ENCODE results near the gene SLC39A13.

Gene SLC39A13

DNA sequence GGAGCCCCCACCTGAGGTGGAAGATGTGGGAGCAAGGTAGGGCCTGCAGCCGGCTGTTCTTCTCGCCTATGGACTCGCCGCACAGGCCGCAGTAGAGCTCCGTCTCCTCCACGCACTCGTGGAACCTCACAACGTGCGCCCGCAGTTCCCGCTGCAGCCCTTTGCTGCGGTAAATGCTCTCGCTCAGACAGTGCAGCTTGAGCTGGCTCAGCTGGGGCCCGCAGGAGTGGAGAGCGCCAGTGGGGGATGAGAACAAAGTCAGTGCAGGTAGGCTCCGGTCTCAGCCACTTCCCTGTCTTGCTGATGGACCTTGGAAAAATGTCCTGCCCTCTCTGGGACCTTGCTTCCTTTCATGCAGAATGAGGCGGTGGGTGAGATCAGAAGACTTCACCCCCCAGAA lies 30.3 kb downstream of the SLC39A13 start:
- Histone ChIP-seq H2AFZ (ENCODE audit: low read length) (no peak overlapping the region), H3K4me1 (ENCODE audit: low read length) (no peaks in the 10 kb centered on the region), H3K27ac (ENCODE audit: low read length) (no peak overlapping the region), H4K20me1 (ENCODE audit: insufficient read depth, low read length) (no peaks in the 10 kb centered on the region), H3K36me3 (replicated peaks; ENCODE audit: insufficient read depth, low read length) (no peaks in the 10 kb centered on the region), H3K27me3 (replicated peaks; ENCODE audit: insufficient read depth, low read length) (no peaks in the 10 kb centered on the region), H3K79me2 (ENCODE audit: low read length) (no peaks in the 10 kb centered on the region), H3F3A (ENCODE audit: insufficient read depth, low read length) (no peaks in the 10 kb centered on the region), H3K9me3 (replicated peaks; ENCODE audit: insufficient read depth, low read length) (no peaks in the 10 kb centered on the region), H3K9ac (ENCODE audit: low read length) (no peak overlapping the region), H3K9me2 (replicated peaks; ENCODE audit: insufficient read depth, low read length) (no peaks in the 10 kb centered on the region), H3K4me3 (ENCODE audit: low read length) (no peak overlapping the region), H3K4me2 (ENCODE audit: low read depth, low read length) (no peak overlapping the region)
- TF ChIP-seq, protein P1, sequence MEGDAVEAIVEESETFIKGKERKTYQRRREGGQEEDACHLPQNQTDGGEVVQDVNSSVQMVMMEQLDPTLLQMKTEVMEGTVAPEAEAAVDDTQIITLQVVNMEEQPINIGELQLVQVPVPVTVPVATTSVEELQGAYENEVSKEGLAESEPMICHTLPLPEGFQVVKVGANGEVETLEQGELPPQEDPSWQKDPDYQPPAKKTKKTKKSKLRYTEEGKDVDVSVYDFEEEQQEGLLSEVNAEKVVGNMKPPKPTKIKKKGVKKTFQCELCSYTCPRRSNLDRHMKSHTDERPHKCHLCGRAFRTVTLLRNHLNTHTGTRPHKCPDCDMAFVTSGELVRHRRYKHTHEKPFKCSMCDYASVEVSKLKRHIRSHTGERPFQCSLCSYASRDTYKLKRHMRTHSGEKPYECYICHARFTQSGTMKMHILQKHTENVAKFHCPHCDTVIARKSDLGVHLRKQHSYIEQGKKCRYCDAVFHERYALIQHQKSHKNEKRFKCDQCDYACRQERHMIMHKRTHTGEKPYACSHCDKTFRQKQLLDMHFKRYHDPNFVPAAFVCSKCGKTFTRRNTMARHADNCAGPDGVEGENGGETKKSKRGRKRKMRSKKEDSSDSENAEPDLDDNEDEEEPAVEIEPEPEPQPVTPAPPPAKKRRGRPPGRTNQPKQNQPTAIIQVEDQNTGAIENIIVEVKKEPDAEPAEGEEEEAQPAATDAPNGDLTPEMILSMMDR (IDR thresholded peaks at IDR 0.05; ENCODE audit: low read length): no peak
- TF ChIP-seq EZH2phosphoT487 (IDR thresholded peaks at IDR 0.05; ENCODE audit: low read length): no peak
- no peak for TF ChIP-seq EZH2 (optimal IDR thresholded peaks at IDR 0.05; ENCODE audit: low read depth, low read length)
- no peak for DNase-seq

DNA sequence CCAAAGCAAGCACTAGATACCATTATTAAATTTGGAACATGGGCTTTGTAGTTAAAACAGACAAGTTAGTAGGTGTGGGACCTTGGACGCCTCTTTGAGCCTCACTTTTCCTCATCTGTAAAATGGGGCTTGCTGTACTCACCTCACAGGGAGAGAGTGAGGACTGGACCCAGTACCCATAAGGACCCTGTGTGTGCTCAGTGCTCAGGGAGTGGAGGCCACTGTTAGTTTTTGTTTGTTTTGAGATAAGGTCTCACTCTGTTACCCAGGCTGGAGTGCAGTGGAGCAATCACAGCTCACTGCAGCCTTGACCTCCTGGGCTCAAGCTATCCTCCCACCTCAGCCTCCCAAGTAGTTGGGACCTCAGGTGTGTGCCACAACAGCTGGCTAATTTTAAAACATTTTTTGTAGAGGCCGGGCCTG lies 31.7 kb downstream of the SLC39A13 start:
- no peak for TF ChIP-seq EZH2 (optimal IDR thresholded peaks at IDR 0.05; ENCODE audit: low read depth, low read length)
- TF ChIP-seq, protein P1 (IDR thresholded peaks at IDR 0.05; ENCODE audit: low read length): no peak
- no peak for TF ChIP-seq EZH2phosphoT487 (IDR thresholded peaks at IDR 0.05; ENCODE audit: low read length)
- no peaks in the 10 kb centered on the region for H3K27me3 ChIP-seq (replicated peaks; ENCODE audit: insufficient read depth, low read length)
- no peak overlapping the region for H3K27ac ChIP-seq (ENCODE audit: low read length)
- H3K79me2 ChIP-seq (ENCODE audit: low read length): no peaks in the 10 kb centered on the region
- no peaks in the 10 kb centered on the region for H3K9me3 ChIP-seq (replicated peaks; ENCODE audit: insufficient read depth, low read length)
- H3K4me2 ChIP-seq (ENCODE audit: low read depth, low read length): no peak overlapping the region
- no peaks in the 10 kb centered on the region for H3K4me1 ChIP-seq (ENCODE audit: low read length)
- H4K20me1 ChIP-seq (ENCODE audit: insufficient read depth, low read length): no peaks in the 10 kb centered on the region
- H3K9me2 ChIP-seq (replicated peaks; ENCODE audit: insufficient read depth, low read length): no peaks in the 10 kb centered on the region
- no peaks in the 10 kb centered on the region for H3F3A ChIP-seq (ENCODE audit: insufficient read depth, low read length)
- H3K9ac ChIP-seq (ENCODE audit: low read length): no peak overlapping the region
- no peaks in the 10 kb centered on the region for H3K36me3 ChIP-seq (replicated peaks; ENCODE audit: insufficient read depth, low read length)
- H2AFZ ChIP-seq (ENCODE audit: low read length): no peak overlapping the region
- no peak overlapping the region for H3K4me3 ChIP-seq (ENCODE audit: low read length)
- no peak for DNase-seq

DNA sequence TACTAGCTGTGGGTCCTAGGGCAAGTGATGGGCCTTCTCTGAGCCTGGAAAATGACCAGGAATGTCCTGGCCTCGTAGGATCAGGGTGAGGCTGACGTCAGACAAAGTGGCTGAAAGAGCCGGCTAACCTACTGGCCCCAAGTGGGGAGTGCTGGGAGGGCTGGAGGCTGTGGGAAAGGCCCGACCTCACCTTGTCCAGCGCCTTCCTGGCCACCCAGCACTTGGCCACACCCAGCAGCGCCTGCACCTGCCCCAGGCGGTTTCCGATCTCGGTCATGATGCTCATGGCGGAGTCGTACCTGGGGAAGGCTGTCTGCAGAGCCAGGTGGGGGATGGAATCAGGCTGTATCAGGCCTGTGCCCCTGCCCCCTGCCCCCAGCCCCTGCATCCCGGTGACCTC lies 33.0 kb downstream of the SLC39A13 start:
- H3K9me3 ChIP-seq (replicated peaks; ENCODE audit: insufficient read depth, low read length): no peaks in the 10 kb centered on the region
- TF ChIP-seq EZH2phosphoT487 (IDR thresholded peaks at IDR 0.05; ENCODE audit: low read length) (no peak), EZH2 (optimal IDR thresholded peaks at IDR 0.05; ENCODE audit: low read depth, low read length) (no peak)
- TF ChIP-seq, protein P1 (IDR thresholded peaks at IDR 0.05; ENCODE audit: low read length): no peak
- H3K9me2 ChIP-seq (replicated peaks; ENCODE audit: insufficient read depth, low read length): no peaks in the 10 kb centered on the region
- H3K27me3 ChIP-seq (replicated peaks; ENCODE audit: insufficient read depth, low read length): no peaks in the 10 kb centered on the region; the same call in 1 of the 2 replicates
- no peak overlapping the region for H3K4me3 ChIP-seq (ENCODE audit: low read length)
- H3K79me2 ChIP-seq (ENCODE audit: low read length): no peaks in the 10 kb centered on the region
- no peaks in the 10 kb centered on the region for H3F3A ChIP-seq (ENCODE audit: insufficient read depth, low read length)
- H3K4me1 ChIP-seq (ENCODE audit: low read length): no peaks in the 10 kb centered on the region
- H4K20me1 ChIP-seq (ENCODE audit: insufficient read depth, low read length): no peaks in the 10 kb centered on the region
- no peak overlapping the region for H3K9ac ChIP-seq (ENCODE audit: low read length)
- H3K36me3 ChIP-seq (replicated peaks; ENCODE audit: insufficient read depth, low read length): no peaks in the 10 kb centered on the region
- no peak overlapping the region for H3K4me2 ChIP-seq (ENCODE audit: low read depth, low read length)
- DNase-seq: no peak
- H3K27ac ChIP-seq (ENCODE audit: low read length): no peak overlapping the region
- no peak overlapping the region for H2AFZ ChIP-seq (ENCODE audit: low read length)
